GM12874 (cell line): ENCODE measurements around the gene GLB1L3.

Experiments used
- TF ChIP-seq, protein P1 (sequence below): IDR thresholded peaks from 2 replicates; pipeline ENCODE4 v1.5.1; 2011; ENCODE audit warnings: low read depth, mild to moderate bottlenecking, control low read depth, low read length, moderate library complexity; ENCODE audit not compliant: insufficient read depth

GLB1L3 gene

DNA sequence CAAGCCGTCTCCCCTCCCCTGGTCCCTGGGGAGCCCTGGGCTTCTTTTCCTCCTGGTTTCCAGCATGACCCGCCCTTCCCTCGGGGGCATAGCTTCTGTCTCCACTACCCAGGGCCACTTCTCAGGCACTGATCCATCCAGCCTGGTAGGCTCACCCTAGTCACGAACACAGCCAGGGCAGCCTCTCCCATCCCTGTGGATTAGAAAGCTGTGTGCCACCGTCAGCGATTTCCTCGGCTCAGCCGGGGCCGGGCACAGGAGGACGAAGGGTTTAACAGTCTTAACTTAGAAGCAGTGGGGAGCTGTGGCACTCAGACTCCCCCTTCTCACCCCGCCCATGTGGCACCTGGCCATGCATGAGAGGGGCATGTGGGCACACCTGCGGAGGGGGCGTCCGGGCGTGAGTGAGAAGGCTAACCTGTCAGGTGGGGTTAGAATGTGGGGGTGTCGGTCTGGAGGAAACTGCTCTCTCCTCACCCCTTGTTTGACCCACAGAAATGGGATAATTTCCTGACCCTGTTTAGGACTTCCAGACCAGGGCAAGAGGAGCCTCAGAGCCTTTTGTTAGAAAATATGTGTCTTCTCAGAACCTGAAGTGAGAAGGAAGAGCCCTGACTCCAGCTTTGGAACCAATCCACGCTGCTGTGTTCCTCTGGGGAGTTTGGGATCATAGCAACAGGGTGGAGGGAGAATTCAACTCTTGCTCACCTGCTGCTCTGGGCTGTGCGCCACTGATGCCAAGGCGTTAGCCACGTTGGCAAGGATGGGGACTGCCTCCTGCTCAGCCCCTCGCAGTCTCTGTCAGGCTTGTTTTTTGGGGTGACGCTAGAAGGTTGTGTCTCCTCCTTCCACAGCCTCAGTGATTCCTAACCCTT lies 70.2 kb downstream of the GLB1L3 start:
- TF ChIP-seq, protein P1, sequence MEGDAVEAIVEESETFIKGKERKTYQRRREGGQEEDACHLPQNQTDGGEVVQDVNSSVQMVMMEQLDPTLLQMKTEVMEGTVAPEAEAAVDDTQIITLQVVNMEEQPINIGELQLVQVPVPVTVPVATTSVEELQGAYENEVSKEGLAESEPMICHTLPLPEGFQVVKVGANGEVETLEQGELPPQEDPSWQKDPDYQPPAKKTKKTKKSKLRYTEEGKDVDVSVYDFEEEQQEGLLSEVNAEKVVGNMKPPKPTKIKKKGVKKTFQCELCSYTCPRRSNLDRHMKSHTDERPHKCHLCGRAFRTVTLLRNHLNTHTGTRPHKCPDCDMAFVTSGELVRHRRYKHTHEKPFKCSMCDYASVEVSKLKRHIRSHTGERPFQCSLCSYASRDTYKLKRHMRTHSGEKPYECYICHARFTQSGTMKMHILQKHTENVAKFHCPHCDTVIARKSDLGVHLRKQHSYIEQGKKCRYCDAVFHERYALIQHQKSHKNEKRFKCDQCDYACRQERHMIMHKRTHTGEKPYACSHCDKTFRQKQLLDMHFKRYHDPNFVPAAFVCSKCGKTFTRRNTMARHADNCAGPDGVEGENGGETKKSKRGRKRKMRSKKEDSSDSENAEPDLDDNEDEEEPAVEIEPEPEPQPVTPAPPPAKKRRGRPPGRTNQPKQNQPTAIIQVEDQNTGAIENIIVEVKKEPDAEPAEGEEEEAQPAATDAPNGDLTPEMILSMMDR, result no peak

DNA sequence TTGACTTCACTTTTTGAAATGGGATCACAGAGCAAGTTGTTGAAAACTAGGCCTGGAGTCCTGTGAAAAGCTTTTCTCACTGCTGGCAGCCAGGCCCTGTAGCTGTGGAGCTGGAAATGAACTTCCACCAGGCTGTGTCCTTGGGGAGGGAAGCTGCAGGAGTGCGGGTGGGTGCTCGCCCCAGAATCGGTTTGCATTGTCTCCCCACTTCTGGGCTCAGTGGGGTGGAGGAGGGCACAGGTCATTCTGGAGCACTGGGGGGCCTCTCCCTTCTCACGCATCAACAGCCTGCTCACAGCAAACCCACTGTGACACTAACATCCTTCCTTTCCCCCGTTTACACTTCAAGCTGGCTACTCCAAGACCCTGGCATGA lies 70.8 kb downstream of the GLB1L3 start:
- TF ChIP-seq, protein P1, result no peak

DNA sequence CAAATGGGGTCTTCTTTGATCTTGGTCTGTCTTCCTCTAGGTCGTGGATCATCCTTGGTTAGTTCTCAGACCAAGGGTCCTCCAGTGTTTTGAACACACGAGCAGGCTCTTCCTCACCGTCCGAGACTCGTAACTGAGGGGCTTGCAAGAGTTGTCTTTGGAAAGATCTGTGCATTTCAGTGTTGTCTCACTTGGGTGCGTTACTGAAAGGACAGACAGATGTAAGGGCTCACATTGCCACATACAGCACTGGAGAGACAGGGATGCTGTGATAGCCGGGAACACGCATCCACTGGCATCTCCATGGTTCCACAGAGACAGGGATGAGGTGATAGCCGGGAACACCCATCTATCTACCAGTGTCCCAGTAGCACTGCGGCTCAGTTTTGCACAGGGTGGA lies 71.3 kb downstream of the GLB1L3 start:
- TF ChIP-seq, protein P1, result no peak

DNA sequence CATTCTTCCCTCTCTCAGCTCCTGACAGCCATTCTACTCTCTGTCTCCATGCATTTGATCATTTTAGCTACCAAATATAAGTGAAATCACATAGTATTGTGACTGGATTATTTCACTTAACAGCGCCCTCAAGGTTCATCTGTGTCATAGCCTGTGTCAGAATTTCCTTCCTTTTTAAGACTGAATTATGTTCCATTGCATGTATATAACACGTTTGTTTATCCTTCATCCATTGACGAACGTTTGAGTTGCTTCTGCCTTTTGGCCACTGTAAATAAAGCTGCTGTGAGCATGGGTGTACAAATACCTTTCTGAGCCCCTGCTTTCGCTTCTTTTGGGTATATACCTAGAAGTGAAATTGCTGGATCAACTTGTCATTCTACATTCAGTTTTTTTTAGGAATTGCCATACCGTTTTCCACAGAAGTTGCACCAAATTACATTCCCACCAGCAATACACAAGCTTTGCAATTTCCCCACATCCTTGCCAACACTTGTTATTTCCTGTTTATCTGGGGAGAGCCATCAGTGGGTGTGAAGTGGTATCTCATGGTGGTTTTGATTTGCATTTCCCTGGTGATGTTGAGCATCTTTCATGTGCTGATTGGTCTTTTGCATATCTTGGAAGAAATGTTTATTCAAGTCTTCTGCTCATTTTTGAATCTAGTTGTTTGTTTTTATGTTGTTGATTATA lies 73.1 kb downstream of the GLB1L3 start:
- TF ChIP-seq, protein P1, result no peak

DNA sequence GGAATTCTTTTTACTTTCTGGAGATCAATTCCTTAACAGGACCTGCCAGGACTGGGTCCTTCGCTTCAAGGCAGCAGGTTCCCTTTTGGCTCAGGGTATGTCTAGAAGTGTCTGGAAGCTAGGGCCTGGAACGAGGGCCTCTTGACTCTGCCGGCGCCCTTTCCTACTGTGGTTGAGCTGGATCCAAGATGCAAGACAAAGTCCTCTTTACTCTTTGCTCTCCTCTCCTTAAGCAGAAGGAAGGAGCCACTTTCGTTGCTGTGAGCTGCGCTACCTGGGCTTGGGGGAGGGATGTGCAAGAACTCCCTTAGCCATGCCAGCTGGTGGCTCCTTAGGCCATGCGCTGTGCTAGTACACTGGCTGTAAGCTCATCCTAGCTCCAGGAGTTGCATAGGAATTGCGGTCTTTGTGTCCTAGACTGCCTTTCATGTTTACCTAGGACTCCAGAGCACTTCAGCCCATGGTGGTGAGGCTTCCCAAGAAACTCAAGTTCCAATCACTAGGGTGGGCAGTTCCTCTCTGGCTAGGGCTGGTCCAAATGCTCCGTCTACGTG lies 73.7 kb downstream of the GLB1L3 start:
- TF ChIP-seq, protein P1, result no peak

DNA sequence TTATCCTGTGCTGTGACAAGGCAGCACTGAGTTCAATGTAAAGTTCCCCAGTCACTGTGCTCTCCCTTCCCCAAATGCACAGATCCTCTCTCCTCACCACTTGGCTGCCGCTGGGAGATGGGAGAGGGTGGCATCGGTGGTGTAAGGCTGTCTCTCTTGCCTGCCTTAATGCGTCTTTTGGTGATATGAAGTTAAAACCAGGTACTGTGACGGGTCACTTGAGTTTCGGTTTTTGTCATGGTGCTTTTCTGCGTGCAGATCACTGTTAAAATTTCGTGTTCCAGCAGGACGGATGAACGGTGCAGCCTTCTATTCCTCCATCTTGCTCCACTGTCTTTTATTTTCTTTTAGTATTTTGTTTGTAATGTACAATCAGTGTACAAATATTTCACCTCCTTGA lies 74.2 kb downstream of the GLB1L3 start:
- TF ChIP-seq, protein P1, result no peak

DNA sequence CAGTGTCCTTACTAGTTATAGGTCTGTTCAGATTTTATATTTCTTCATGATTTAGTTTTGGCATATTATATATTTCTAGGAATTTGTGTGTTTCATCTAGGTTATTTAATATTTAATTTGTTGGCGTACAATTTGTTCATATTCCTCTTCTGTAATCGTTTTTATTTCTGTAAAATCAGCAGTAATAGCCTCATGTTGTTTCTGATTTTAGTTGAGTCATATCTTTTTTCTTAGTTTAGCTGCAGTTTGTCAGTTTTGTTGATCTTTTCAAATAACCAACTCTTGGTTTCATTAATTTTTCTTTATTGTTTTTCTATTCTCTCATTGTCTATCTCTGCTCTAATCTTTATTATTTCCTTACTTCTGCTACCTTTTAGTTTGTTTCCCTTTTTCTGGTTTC lies 75.9 kb downstream of the GLB1L3 start:
- TF ChIP-seq, protein P1, result no peak
